Lung microvascular endothelial cell (primary cell): ENCODE measurements around the gene NEURL1B. TPM values are rescaled to one million over a fixed set of nuclear protein-coding genes. Genes with fewer than 3 reads are reported as not detected.
"Not testable (repeated sequence)": the region's sequence is repeated elsewhere in the genome, so short reads cannot be mapped to it uniquely, and the experiment has no call there.

Experiments
- DNase-seq, 2 donors: peaks; one replicate each; pipeline versions ENCODE4 v3.0.0 to v3.0.0-alpha.2; 2010; ENCODE audit warnings: low read depth in 2 of 2
- total RNA-seq: library from RNA; depleted of rRNA; stranded (reverse); fragments of >200 nt; gene quantifications from 2 replicates; pipeline ENCODE4 v1.2.1, GENCODE V29; 2014

Gene NEURL1B
- total RNA-seq, 1 donor from 2014 or later, result 0.40 TPM

DNA sequence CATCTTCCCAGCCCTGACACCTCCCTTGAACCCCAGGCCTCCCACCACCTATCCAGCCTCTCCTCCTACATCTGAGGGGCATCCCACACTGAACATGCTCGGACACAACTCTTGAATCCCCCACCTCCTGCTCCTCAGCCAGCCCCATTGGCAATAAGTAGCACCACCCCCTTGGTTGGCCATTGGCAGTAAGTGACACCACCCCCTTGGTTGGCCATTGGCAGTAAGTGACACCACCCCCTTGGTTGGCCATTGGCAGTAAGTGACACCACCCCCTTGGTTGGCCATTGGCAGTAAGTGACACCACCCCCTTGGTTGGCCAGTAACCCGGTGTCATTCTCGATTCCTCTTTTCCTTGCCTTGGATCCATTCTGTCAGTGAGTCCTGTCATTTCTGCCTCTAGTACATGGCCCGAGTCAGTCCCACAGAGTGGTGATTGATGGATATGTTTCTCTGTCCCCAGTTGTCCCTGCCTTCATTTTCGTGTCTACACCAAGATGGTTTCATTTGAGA lies 37.4 kb downstream of the NEURL1B start:
- DNase-seq, result not testable (repeated sequence)

DNA sequence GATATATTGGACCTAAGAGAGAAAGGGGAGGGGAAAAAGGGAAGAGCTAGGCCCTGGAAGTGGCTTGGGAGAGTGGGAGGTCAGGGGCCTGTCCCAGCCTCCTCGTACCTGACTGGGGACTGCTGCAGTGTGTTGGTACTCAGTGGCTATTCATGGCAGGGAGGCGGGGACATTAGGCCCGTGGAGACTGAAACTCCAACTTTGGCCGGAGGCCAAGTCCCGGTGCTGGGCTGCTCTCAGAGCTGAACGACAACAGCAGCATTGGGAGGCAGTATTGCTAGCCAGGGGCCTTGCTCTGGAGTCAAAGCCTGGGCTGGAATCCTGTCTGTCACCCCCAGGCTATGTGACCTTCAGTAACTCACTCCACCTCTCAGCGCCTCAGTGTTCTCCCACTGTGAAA lies 37.8 kb downstream of the NEURL1B start:
- peak; percentile 35 to 66 for DNase-seq

DNA sequence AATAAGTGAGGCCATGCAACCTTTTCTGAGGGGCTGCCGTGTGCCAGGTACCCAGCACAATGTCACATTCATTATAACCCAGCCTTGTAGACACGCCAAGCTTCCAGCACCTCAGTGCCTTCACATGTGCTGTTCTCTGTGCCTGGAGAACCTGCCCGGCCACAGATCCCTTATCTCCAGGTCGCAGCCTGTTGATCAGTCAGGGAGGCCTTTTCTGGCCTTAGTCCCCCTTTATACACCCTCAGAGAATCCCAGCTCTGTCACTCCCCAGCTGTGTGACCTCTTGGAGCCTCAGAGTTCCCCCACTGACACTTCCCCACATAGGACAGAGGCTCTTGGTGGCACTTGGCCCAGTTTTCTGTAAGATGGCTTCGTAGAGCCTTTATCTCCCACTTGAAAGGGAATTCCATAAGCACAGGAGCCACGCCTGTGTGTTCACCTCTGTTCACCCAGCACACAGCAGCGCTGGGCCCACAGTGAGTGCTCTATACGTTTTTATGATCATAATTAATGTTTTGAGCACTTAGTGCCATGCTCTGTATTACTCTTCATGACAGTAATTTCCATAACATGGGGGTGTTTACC lies 38.7 kb downstream of the NEURL1B start:
- DNase-seq, result no peak

DNA sequence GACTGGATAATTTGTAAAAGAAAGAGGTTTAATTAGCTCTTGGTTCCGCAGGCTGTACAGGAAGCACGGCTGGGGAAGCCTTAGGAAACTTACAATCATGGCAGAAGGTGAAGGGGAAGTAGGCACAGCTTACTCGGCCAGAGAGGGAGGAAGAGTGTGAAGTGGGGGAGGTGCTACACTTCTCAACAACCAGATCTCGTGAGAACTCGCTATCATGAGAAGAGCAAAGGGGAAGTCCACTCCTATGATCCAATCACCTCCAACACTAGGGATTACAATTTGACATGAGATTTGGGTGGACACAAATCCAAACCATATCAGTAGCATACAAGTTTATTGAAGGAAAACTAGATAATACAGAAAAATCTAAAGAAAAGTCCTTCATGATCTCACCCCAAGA lies 39.9 kb downstream of the NEURL1B start:
- no peak for DNase-seq

DNA sequence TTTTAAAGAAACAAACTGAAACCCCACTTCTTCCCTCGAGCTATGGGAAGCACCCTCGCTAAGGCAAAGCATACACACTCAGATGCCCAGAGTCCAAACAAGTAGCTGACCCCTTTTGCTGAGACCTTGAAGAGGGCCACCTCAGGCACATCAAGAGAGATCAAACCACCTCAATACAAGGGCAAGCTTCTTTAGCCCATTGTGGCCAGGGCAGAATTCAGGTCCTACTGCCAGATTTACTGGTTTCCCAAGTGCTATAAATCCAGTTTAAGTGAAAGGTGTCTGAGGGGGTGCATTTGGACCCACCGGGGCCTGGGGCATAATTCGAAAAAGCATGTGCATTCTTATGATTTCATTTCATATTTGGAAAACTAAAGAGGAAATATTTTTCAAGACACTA lies 40.4 kb downstream of the NEURL1B start:
- DNase-seq, result no peak

DNA sequence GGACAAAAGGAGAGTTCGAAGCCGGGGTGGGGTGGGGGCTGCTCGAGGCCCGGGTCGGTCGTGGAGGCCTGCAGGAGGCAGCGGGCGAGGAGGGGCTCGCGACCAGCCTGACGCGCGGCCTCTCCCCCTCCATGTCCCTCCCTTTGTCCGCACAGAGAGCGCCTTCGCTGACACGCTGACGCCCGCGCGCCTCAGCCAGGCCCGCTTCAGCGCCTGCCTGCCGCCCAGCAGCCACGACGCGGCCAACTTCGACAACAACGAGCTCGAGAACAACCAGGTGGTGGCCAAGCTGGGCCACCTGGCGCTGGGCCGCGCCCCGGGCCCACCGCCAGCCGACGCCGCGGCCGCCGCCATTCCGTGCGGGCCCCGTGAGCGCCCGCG lies 42.2 kb downstream of the NEURL1B start:
- no peak for DNase-seq

DNA sequence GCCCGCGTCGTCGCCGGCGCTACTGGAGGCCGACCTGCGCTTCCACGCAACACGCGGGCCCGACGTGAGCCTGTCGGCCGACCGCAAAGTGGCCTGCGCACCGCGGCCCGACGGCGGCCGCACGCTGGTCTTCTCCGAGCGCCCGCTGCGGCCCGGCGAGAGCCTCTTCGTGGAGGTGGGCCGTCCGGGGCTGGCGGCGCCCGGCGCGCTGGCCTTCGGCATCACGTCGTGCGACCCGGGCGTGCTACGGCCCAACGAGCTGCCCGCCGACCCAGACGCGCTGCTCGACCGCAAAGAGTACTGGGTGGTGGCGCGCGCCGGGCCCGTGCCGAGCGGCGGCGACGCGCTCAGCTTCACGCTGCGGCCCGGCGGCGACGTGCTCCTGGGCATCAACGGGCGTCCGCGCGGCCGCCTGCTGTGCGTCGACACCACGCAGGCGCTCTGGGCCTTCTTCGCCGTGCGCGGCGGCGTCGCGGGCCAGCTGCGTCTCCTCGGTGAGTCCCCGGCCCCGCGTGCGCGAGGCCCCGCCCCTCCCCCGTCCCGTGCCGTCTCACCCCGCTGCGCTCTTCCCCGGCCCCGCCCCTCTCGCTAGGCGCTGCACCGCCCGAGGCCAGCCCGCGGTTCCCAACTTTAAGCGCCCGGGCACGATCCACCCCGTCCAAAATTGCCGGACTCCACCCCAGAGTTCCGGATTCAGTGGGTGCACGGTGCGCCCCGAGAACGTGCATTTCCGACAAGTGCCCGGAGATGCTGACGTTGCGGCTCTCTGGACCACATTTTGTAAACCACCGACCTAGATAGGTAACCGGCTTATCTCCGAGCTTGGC lies 42.8 kb downstream of the NEURL1B start:
- no peak for DNase-seq

DNA sequence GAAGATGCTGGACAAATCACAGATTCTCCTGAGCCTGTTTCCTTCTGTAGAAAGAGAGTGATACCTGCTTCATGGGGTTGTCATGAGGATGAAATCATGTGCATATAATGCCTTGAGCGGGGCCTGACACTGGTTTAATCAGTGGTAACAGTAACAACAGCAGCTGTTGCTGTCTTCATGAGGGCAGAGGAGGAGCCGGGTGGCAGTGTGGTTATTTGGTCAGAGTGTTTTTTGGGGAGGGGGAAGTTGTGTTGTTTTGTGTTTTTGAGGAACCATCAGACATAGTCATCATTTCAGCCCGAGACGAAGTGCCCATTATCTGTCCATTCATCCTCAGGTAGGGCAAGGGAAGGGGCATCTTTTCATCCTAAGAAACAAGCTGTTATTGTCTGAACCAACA lies 44.0 kb downstream of the NEURL1B start:
- no peak for DNase-seq

DNA sequence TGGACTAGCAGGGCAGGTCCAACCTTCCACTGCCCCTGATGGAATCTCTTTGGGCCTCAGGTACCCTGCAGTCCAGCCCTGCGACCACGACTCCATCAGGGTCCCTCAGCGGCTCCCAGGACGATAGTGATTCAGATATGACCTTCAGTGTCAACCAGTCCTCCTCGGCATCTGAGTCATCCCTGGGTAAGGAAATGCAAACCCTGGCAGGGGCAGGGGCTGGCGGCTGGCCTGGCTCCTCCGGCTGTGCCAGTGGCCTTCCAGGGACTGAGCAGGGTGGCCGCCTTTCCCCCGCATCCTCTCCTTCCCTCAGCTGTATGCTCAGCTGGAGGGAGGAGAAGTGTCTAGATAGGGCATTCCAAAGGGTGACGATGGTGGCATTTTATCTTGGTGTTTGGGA lies 45.0 kb downstream of the NEURL1B start:
- peak in 1 of 2 donors; percentile 37 for DNase-seq

DNA sequence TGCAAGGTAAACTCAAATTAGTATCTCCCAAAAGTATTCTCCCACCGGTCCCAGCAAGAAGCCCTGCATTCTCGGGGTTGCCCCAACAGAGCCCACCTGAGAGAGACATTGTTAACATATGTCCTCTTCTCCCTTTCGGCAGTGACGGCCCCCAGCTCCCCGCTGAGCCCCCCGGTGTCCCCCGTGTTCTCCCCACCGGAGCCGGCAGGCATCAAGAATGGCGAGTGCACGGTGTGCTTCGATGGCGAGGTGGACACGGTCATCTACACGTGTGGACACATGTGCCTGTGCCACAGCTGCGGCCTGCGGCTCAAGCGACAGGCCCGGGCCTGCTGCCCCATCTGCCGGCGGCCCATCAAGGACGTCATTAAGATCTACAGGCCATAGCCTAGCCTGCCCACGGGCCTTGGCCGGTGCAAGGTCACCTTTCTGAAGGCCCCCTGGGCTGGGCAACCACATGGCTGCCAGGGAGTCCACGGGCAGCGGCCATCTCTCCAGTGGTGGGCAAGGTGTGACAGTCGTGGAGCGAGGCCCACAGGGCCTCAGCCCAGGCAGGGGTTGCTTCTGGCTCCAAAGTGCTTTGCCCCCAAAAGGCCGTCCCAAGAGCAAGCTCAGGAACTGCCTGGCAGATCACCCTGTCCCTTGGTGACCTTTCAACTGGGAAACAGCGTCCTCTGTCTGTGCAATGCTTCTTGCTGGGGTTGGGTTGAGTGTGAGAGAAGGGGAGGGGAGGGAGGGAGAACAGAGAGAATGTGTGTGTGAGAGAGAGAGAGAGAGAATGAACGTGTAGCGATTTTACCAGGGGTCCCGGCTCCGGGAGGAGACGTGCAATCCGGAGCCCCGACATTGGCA lies 45.7 kb downstream of the NEURL1B start:
- DNase-seq, result no peak

DNA sequence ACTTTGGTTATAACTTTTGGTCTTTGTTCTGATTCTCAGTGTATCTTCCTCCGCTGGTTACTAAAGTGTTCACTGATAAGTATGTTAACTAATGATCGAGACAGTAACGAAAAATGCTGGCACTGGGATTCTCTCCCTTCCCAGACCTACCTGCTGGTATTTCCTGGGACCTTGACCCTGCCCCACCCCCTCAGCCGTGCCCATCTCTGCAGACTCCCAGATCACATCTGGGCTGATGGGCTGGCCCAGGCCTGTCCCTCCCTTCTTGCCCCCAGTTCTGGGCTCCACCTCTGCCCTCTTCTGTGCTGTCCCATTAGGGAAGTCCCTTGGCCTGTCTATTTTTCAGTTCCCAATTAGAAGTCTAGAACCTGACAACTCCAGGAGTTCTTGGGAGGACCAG lies 46.9 kb downstream of the NEURL1B start:
- DNase-seq, result no peak

DNA sequence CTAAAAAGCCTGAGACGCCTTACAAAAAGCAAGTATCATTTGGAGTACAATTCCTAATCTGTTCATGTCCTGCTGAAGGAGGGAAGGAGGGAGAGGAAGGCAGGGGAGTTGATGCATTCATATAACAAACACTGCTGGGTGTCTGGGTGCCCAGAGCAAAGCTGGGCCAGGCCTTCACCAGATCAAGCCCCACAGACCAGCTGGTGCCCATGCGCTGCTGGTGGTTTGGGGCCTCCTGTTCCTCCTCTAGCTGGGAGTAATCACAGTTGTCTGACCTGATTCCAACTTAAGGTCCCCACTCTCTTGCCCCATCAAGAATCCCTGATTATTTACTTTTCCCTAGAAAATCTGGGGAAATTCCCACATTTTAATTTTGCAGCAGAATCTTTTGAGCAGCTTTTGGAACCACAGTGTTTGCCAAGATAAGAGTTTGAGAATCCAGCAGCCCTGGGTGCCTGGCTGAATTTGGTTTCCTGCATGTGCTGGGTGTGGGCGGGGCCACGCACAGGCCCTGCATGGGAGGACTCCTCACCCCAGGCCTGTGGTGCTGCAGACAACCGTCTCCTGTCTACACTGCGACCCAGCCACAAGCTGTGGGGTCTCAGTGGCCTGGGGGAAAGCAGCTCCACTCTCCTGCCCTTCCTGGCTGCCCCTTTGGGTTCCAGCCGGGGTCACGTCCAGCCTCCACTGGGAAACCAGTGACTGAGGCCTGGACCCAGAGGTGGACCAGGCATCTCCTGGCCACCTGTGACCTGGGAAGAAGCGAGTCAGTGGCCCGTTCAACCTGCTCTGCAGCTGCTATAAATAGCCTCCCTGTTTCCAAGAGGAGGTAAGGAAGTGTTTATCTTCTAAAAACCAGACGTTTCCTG lies 47.5 kb downstream of the NEURL1B start:
- peak in 1 of 2 donors; percentile 51 for DNase-seq

DNA sequence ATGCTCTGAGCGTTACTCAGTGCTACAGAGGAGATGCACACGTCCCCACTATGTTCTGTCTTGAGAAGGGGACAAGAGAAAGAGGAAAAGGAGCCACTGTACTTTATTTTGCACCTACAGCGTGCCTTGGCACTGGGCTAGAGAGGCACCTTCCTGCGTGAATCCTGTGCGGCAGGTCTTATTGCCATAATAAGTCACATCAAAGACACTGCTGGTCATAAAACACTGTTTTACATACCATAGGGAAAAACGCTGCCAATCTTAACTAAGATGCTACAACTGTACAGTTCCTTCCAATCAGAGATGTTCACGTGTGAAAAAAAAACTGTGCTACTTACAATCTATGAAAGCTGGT lies 48.1 kb downstream of the NEURL1B start:
- no peak for DNase-seq

DNA sequence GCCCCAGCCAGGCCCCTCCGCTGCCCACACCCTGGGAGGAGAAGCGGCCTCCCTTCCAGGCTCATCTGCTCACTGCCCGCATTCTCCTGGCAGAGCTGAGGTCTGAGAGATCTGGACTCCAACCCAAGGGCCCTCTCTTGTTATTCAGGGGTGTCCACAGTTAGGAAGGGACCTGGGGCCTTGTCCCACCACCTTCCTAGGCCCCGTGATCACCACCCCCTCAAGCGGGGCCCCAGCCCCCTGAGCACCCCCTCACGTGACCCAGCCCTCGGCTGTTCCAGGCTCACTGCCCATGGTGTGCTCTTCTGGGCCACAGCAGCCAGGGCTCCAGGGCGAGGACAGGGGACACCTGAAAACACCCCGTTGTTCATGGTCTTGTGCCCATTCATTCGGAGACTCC lies 48.7 kb downstream of the NEURL1B start:
- DNase-seq, result no peak

DNA sequence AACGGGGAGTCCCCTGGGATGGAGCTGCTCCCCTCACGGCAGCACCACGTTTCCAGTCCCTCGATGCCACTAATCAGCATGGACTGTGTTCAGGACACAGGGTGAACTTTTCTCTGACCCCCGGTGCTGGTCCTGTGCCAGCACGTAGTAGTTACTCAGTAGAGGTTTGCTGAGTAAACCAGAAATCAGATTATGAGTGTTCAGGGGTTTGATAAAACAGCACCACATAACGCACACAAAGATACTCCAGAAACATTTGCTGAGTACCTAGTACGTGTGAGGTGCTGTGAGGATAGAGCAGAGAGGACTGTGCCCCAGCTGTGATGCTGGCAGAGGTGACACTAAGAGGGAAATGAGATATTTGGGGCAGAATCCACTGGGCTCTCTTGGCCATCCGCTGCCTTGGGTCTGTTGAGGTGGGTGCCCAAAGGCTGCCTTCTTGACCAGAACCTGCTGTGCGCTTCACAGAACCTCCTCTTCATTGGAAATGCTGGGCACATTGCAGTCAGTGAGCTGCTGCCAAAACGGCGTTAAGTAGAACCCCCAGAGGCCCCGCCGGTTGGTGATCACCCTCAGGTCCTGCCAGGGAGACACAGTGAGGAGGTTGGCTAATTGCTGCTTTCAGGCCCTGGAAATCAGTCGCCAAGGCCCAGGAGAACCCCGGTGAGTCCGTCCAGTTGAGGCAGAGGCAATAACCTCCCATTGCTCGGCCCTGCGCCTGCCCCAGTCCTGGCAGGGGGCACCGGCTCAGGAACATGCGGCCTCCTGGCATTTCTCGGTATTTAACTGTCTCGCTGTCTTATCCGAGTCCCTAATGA lies 49.4 kb downstream of the NEURL1B start:
- no peak for DNase-seq

DNA sequence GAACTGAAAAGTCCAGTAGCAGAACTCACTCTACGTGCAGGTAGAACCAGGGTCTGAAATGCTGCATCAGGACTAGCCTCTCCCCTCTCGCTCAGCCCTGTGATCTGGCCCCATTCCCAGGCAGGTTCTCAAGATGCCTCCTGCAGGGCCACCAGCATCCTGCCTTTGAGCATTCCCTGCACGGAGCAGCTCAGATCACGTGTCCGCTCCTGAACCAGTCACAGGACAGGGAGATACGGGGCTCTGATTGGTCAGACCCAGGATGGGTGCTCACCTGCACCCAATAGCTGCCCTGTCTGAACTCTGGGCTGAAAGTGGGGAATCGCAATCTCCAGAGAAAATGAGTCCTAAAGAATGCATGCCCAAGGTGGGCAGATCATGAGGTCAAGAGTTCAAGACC lies 50.8 kb downstream of the NEURL1B start:
- DNase-seq, result no peak

DNA sequence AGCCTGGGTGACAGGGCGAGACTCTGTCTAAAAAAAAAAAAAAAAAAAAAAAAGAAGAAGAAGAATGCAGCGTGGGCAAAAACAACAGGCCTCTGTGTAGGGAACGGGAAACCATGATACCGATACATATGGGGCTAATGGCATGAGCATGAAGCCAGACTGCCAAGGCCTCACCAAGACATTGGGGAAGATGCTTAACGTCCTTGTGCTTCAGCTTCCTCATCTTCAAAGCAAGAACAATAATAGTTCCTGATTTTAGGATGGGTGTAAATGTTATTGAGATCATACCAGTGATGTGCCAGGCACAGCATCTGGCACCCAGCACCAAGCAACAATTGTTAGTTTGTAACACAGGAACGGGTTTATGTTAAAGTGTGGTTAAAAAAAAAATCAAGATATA lies 51.4 kb downstream of the NEURL1B start:
- DNase-seq, result no peak

DNA sequence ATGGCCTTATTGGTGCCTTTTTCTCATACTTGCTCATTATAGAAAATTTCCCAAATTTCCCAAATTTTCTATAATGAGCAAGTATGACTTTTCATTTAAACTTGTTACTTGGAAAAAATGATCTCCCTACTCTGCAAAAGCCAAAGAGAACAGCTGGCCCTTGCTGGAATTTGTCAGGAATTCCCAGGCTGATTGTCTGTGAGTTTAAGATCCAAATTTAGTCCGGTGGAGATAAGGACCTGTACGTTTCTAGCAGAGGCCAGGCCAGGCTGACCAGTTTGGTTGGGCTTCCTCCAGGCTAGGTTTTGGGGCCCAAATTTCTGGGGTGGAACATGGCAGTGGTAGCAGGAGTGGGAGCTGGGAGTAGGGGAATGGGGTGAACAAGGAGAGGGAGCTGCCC lies 51.9 kb downstream of the NEURL1B start:
- DNase-seq, result no peak

DNA sequence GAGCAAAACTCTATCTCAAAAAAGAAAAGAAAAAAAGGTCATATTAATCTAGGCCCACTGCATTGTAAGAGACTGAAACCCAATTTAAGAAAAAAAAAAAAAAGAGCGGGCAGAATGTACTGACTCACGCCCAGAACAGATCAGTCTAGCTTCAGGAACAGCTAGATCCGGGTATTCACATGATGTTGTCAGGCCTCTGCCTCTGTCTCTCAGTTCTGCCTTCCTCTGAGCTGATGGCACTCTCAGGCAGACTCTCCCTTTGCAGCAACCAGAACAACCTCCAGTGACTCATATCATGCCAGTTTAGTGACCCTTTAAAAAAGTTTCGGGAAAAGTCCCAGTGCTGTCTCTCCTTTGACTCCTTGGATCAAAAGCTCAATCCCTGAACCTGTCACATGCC lies 53.0 kb downstream of the NEURL1B start:
- no peak for DNase-seq

DNA sequence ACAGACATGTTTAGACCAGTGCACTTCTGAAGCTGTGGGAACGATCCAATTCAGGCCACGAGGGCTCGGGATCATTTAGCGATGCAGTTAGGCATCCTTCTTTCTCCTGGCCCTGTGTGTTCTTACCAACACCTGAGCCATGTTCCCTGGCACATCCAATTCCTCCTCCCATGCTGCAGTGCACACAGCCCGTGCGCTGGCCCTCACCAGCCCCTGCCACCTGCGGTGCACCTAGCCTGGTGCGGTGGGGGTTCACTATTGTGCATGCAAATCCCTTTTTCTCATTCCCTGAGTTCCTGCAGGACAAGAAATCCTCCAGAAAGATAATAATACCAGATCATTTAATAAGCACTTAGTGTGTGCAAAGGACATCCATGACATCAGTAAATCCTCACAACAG lies 53.5 kb downstream of the NEURL1B start:
- no peak for DNase-seq
